ENCODE measurements around the gene FBXW4. TPM values are rescaled to one million over a fixed set of nuclear protein-coding genes. Genes with fewer than 3 reads are reported as not detected.

FBXW4 gene
- polyA plus RNA-seq, 1 donor from 2014 or later = 7.7 TPM

GRCh38 chr10:101561068-101561915 lies 133.7 kb downstream of the FBXW4 start:
- Histone ChIP-seq H3K9me3 (ENCODE audit: low read length) (no peaks in the 10 kb centered on the region), H3K4me3 (ENCODE audit: low read length) (no peak overlapping the region), H3K27ac (ENCODE audit: low read length) (no peak overlapping the region), H2AFZ (ENCODE audit: low read depth, low read length) (no peak overlapping the region), H3K36me3 (ENCODE audit: insufficient read depth, low read length) (no peaks in the 10 kb centered on the region), H3K9me2 (ENCODE audit: insufficient read depth, low read length) (no peaks in the 10 kb centered on the region), H4K20me1 (ENCODE audit: insufficient read depth) (no peaks in the 10 kb centered on the region), H3F3A (ENCODE audit: insufficient read depth, low read length, poor library complexity, severe bottlenecking) (no peaks in the 10 kb centered on the region), H3K9ac (ENCODE audit: low read length) (no peak overlapping the region), H3K79me2 (replicated peaks; ENCODE audit: insufficient read depth, low read length) (no peaks in the 10 kb centered on the region), H3K27me3 (ENCODE audit: insufficient read depth, low read depth, low read length) (no peaks in the 10 kb centered on the region), H3K4me2 (ENCODE audit: low read length) (no peak overlapping the region)
- no peak for TF ChIP-seq POLR2AphosphoS5 (IDR thresholded peaks at IDR 0.05)
- no peak for TF ChIP-seq MXI1 (conservative IDR thresholded peaks at IDR 0.05; ENCODE audit: poor library complexity, severe bottlenecking)
- TF ChIP-seq REST (IDR thresholded peaks at IDR 0.05; ENCODE audit: borderline replicate concordance) = no peak
- no peak for TF ChIP-seq RAD21 (conservative IDR thresholded peaks at IDR 0.05)
- TF ChIP-seq TAF1 (IDR thresholded peaks at IDR 0.05; ENCODE audit: low read depth) = no peak
- no peak for TF ChIP-seq EP300 (conservative IDR thresholded peaks at IDR 0.05; ENCODE audit: poor library complexity, severe bottlenecking)
- TF ChIP-seq, protein P1, sequence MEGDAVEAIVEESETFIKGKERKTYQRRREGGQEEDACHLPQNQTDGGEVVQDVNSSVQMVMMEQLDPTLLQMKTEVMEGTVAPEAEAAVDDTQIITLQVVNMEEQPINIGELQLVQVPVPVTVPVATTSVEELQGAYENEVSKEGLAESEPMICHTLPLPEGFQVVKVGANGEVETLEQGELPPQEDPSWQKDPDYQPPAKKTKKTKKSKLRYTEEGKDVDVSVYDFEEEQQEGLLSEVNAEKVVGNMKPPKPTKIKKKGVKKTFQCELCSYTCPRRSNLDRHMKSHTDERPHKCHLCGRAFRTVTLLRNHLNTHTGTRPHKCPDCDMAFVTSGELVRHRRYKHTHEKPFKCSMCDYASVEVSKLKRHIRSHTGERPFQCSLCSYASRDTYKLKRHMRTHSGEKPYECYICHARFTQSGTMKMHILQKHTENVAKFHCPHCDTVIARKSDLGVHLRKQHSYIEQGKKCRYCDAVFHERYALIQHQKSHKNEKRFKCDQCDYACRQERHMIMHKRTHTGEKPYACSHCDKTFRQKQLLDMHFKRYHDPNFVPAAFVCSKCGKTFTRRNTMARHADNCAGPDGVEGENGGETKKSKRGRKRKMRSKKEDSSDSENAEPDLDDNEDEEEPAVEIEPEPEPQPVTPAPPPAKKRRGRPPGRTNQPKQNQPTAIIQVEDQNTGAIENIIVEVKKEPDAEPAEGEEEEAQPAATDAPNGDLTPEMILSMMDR (IDR thresholded peaks at IDR 0.05; ENCODE audit: poor library complexity, severe bottlenecking) = no peak

Small RNA genes within 50 kb of the gene (small RNA-seq; reads per million reads assigned to genes)
- gene MIR3158-1 (4.7 to 18.5 (median 14.3) reads per million in 3 experiments), gene RNU6-1165P (0 reads per million in 3 experiments)

Other genes with a start within 250 kb of the FBXW4 start
- gene POLL, start 106.9 kb downstream of the FBXW4 start, polyA plus RNA-seq = 23.0 and 30.8 TPM in 2 replicates
- 173 and 234 TPM in 2 replicates for gene DPCD, start 106.8 kb downstream of the FBXW4 start, polyA plus RNA-seq
- 6.0 and 6.1 TPM in 2 replicates for gene FGF8, start 80.9 kb upstream of the FBXW4 start, polyA plus RNA-seq
- 49.1 and 53.0 TPM in 2 replicates for gene NPM3, start 88.3 kb upstream of the FBXW4 start, polyA plus RNA-seq
- 318 and 357 TPM in 2 replicates for gene OGA, start 123.3 kb upstream of the FBXW4 start, polyA plus RNA-seq
- 8.9 and 10.0 TPM in 2 replicates for gene KCNIP2, start 148.6 kb upstream of the FBXW4 start, polyA plus RNA-seq